Measurements from ENCODE around the gene BATF. TPM values are rescaled to one million over a fixed set of nuclear protein-coding genes. Genes with fewer than 3 reads are reported as not detected.

The BATF gene
- total RNA-seq, 1 experiment from 2014 or later, result not detected

DNA sequence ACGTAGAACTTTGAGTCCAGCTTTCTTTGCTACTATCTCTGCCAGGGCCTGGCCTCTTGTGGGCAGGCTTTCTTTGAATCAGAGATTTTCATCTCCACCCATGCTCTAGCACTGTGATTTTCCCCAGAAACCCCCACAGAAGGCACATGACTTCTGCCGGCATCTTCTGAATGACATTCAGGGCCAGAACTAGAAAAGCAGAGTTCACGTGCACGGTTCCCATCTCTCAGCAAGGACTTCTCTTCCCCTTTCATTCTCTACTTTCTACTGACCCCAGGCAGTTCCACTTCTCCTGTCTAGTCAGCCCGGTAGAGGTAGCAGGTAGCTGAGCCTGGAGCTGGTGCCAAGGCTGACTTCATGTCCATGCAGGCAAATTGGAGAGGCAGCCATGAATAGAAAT is 26.9 kb downstream of the BATF start:
- CTCF ChIA-PET, result no interaction called here

DNA sequence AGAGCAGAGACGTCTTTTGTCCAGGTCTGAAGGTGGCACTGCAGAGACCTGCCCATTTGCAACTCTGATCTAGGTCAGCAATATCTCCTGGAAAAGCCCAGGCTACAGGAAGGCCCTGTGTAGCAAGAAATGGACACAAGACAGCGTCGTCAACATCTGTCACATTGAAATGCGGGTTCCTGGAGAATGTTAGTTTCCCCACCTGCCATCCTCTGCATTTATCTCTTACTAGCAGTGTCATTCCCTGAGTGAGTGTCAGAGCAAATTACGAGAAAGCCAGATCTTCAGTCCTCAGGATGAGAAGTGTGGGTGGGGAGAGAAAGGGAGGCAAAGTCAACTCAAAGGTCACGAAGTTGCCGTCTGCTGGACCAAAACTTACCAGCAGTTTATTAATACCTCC is 28.8 kb downstream of the BATF start:
- no peak overlapping the region for H3K4me3 ChIP-seq (ENCODE audit: low read depth in 2 of 2, low read length in 2 of 2)
- H3K36me3 ChIP-seq (ENCODE audit: control insufficient read depth, insufficient read depth, low read length), result no peaks in the 10 kb centered on the region
- CTCF ChIA-PET, result no interaction called here
- H3K27ac ChIP-seq (ENCODE audit: low read length), result no peak overlapping the region
- no peaks in the 10 kb centered on the region for H3K27me3 ChIP-seq (ENCODE audit: control insufficient read depth, insufficient read depth, low read length)
- H3K9me3 ChIP-seq (ENCODE audit: control insufficient read depth, insufficient read depth, low read depth, low read length), result no peaks in the 10 kb centered on the region
- ATAC-seq (no peak), DNase-seq (ENCODE audit: low read depth, low spot score) (no peak)
- BruUV-seq (replicated peaks), result no TSS peak
- no peaks in the 10 kb centered on the region for H3K4me1 ChIP-seq (ENCODE audit: control insufficient read depth, insufficient read depth, low read length)
- POLR2A ChIA-PET, result no interaction called here
- TF ChIP-seq TCF7L2 (IDR thresholded peaks at IDR 0.05; ENCODE audit: low read depth, low read length), result no peak
- TF ChIP-seq, protein P1, sequence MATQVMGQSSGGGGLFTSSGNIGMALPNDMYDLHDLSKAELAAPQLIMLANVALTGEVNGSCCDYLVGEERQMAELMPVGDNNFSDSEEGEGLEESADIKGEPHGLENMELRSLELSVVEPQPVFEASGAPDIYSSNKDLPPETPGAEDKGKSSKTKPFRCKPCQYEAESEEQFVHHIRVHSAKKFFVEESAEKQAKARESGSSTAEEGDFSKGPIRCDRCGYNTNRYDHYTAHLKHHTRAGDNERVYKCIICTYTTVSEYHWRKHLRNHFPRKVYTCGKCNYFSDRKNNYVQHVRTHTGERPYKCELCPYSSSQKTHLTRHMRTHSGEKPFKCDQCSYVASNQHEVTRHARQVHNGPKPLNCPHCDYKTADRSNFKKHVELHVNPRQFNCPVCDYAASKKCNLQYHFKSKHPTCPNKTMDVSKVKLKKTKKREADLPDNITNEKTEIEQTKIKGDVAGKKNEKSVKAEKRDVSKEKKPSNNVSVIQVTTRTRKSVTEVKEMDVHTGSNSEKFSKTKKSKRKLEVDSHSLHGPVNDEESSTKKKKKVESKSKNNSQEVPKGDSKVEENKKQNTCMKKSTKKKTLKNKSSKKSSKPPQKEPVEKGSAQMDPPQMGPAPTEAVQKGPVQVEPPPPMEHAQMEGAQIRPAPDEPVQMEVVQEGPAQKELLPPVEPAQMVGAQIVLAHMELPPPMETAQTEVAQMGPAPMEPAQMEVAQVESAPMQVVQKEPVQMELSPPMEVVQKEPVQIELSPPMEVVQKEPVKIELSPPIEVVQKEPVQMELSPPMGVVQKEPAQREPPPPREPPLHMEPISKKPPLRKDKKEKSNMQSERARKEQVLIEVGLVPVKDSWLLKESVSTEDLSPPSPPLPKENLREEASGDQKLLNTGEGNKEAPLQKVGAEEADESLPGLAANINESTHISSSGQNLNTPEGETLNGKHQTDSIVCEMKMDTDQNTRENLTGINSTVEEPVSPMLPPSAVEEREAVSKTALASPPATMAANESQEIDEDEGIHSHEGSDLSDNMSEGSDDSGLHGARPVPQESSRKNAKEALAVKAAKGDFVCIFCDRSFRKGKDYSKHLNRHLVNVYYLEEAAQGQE (IDR thresholded peaks at IDR 0.05; ENCODE audit: insufficient read depth in 1 of 2, low read depth in 2 of 2, low read length in 1 of 2), result no peak
- no peak for TF ChIP-seq SIN3A (IDR thresholded peaks at IDR 0.05; ENCODE audit: borderline replicate concordance, insufficient read depth, low read depth, low read length)
- TF ChIP-seq, protein P2, sequence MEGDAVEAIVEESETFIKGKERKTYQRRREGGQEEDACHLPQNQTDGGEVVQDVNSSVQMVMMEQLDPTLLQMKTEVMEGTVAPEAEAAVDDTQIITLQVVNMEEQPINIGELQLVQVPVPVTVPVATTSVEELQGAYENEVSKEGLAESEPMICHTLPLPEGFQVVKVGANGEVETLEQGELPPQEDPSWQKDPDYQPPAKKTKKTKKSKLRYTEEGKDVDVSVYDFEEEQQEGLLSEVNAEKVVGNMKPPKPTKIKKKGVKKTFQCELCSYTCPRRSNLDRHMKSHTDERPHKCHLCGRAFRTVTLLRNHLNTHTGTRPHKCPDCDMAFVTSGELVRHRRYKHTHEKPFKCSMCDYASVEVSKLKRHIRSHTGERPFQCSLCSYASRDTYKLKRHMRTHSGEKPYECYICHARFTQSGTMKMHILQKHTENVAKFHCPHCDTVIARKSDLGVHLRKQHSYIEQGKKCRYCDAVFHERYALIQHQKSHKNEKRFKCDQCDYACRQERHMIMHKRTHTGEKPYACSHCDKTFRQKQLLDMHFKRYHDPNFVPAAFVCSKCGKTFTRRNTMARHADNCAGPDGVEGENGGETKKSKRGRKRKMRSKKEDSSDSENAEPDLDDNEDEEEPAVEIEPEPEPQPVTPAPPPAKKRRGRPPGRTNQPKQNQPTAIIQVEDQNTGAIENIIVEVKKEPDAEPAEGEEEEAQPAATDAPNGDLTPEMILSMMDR (IDR thresholded peaks at IDR 0.05), result no peak
- TF ChIP-seq POLR2AphosphoS5 (IDR thresholded peaks at IDR 0.05; ENCODE audit: low read depth, low read length), result no peak
- intact Hi-C loops (cut with micrococcal nuclease; ENCODE audit: unreplicated experiment), result no loop called here
- in situ Hi-C loops (cut with HindIII; ENCODE audit: low pct_unique_long_range_greater_than_20kb, low sequenced_read_pairs), result no loop called here

More for the DNA sequence above, 26.9 kb downstream of the BATF start:
- Histone ChIP-seq H3K36me3 (ENCODE audit: control insufficient read depth, insufficient read depth, low read length) (no peaks in the 10 kb centered on the region), H3K9me3 (ENCODE audit: control insufficient read depth, insufficient read depth, low read depth, low read length) (no peaks in the 10 kb centered on the region), H3K4me3 (ENCODE audit: low read depth in 2 of 2, low read length in 2 of 2) (no peak overlapping the region), H3K4me1 (ENCODE audit: control insufficient read depth, insufficient read depth, low read length) (no peaks in the 10 kb centered on the region), H3K27ac (ENCODE audit: low read length) (no peak overlapping the region), H3K27me3 (ENCODE audit: control insufficient read depth, insufficient read depth, low read length) (no peaks in the 10 kb centered on the region)
- in situ Hi-C loops (cut with HindIII; ENCODE audit: low pct_unique_long_range_greater_than_20kb, low sequenced_read_pairs), result no loop called here
- ATAC-seq, result no peak
- POLR2A ChIA-PET, result no interaction called here
- no peak for DNase-seq (ENCODE audit: low read depth, low spot score)
- no TSS peak for BruUV-seq (replicated peaks)
- TF ChIP-seq POLR2AphosphoS5 (IDR thresholded peaks at IDR 0.05; ENCODE audit: low read depth, low read length) (no peak), TCF7L2 (IDR thresholded peaks at IDR 0.05; ENCODE audit: low read depth, low read length) (no peak), SIN3A (IDR thresholded peaks at IDR 0.05; ENCODE audit: borderline replicate concordance, insufficient read depth, low read depth, low read length) (no peak)
- TF ChIP-seq, protein P1 (IDR thresholded peaks at IDR 0.05; ENCODE audit: insufficient read depth in 1 of 2, low read depth in 2 of 2, low read length in 1 of 2), result no peak
- TF ChIP-seq, protein P2 (IDR thresholded peaks at IDR 0.05), result no peak
- intact Hi-C loops (cut with micrococcal nuclease; ENCODE audit: unreplicated experiment), result no loop called here
